Activated CD4-positive, alpha-beta T cell treated with anti-CD3 and anti-CD28 coated beads, Interleukin-2, Interleukin-4, amounts not matched to agents 100 ng/mL and 50 ng/mL, durations not matched to agents 16 hours and 8 hours (primary cell): ENCODE measurements around the gene NOD2.

Experiments
- DNase-seq: peaks from one replicate; pipeline ENCODE4 v3.0.0-alpha.2; 2020; ENCODE audit warnings: low spot score

The NOD2 gene

DNA sequence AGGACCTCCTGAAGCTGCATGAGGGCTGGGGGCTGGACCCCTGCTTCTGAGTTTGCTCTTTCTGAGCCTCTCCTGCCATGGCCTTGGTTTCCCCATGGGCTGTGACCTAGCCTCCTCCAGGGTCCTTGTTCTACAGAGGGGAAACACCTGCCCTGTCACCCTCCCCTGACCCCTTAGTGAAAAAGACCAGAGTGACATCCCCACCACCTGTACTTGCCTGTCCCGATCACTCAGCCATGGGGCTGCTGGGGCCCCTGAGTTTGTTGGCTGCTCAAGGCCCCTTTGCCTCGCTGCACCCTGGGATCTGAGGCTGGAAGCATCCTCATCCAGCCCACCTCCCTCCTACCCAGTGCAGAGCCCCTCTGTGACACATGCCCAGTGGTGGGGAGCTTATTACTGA is 800 bp downstream of the NOD2 start:
- DNase-seq: no peak

DNA sequence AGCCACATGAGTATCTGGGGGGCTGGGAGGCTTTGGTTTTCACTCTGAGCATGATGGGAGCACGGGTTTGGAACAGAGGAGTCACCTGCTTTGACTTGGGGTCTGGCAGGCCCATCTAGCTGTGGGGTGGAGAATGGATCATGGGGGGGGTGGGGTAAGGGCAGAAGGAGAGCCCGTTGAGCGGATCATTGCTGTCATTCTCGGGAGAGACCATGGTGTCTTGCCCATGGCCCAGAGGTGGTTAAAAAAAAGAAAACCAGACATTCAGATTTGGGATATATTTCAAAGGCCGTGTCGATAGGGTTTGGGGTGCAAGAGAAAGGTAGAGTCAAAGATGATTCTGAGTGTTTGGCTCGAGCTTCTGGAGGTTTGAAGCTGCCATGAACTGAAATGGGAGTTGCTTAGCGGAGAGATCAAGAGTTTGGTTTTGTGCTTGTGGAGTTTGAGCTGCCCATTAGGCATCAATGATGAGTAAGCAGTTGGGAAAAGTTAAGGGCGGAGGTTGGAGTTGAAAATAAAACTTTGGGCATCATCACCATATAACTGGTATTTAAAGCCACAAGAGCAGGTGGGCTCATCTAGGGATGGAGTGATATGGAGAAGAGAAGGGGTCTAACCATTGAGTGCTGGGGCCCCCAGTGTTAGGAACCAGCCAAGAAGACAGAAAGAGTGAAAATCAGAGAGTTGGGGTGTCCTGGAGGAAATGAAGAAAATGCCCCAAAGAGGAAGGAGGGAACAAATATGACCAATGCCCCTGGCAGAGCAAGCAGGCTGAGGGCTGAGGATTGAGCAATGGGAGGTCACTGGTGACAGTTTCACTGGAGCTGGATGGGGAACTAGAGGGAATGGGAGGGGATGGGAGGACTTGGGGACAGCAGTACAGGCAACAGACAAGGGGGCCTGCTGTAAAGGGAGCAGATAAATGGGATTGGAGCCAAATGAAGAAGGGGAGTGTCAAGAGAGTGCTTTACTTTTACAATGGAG is 1.9 kb downstream of the NOD2 start:
- no peak for DNase-seq

DNA sequence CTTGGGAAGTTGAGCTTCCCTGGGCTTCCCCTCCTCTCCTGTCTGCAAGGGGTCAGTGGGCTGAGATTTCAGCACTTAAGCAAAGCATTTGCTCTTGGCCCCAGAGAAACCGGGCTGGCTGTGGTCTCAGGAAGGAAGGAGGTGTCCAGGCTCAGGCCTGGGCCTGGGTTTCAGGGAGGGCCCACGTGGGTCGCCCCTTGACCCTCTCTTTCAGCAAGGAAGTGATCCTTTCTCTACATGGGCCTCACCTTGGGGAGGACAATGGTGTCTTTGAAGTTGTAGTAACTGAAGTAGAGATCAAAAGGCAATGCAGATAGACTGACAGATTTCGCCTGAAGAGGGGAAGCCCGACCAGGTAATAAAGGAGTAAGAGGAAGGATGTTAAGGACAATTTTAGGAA is 2.7 kb downstream of the NOD2 start:
- DNase-seq: no peak

DNA sequence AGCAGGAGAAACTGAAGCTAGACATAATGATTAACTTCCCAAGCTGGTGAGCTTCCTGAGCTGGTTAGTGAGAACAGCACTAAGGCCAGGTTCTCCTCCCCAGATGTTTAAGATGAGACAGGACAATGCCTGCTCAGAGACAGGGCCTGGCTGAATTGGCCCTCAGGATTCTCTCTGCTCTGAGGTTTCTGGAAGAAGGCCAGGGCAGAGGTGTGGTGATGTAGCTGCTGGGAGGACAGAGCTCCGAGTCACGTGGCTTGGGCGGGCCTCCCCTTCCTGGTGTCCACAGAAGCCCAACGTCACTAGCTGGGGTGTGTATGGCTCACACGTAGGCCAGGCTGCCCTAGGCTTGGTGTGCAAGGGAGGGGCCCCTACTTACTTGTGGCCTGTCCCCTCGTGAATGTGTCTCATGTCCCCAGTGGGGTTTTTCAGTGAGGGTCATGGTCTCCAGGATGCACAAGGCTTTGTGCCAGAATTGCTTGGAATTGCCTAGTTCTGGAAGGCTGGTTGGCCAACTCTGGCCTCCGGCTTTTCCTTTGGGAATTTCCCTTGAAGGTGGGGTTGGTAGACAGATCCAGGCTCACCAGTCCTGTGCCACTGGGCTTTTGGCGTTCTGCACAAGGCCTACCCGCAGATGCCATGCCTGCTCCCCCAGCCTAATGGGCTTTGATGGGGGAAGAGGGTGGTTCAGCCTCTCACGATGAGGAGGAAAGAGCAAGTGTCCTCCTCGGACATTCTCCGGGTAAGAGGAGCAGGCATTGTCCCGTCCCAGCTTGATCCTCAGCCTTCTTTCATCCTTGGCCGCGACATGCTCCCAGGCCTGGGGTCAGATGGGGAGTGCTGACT is 3.4 kb downstream of the NOD2 start:
- DNase-seq: peak; percentile 53

DNA sequence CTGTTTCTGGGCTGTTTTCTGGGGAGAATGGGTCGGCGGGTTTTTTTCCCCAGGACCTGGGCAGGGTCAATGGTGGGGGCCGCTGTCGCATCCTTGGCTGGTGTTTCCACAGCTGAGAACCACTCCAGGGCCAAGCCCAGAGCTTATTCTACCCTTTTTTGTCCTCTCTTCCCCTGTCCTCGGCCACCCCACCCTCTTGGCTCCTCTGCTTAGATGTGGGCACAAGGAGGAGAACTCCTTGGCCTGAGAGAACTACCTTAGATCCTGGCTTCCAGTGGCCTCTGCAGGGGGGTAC is 4.0 kb downstream of the NOD2 start:
- DNase-seq: no peak

DNA sequence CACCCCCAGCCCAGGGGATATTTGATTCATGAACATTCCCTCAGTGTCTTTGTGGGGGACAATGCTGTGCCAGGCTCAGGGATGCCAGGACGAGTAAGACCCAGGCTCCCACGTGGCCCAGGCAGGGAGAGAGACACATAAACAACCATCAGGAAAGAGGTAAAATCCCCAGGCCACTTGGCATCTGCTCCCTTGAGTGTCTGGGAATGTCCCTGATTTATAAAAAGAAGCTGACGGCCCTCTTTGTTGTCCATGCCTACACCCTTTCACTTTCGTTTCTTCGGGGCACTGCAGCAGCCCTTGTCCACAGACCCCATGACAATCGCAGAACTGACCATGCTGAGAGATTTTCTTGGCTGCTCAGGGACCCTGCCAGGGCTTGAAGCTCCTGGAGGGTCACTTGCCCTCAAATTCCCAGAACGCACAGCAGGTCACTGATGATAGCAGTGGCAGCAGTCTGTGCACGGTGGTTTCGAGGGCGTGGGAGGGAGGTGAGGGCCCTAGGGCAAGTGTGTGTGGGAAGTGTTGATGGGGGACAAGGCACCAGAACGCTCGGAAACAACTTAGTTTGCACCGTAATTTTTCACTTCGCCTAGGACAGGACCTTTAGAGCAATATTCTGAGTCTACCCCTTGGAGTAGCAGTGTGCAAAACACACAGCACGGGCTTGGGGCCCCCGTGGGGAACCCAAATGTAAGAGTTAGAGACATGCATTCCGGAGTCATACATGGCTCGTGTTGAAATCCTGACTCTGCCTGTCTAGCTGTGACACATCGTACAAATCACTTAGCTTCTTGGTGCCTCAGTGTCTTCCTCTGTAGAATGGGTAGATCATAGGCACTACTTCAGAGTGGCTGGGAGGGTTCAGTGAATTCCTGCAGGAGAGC is 4.7 kb downstream of the NOD2 start:
- peak; percentile 42 for DNase-seq

DNA sequence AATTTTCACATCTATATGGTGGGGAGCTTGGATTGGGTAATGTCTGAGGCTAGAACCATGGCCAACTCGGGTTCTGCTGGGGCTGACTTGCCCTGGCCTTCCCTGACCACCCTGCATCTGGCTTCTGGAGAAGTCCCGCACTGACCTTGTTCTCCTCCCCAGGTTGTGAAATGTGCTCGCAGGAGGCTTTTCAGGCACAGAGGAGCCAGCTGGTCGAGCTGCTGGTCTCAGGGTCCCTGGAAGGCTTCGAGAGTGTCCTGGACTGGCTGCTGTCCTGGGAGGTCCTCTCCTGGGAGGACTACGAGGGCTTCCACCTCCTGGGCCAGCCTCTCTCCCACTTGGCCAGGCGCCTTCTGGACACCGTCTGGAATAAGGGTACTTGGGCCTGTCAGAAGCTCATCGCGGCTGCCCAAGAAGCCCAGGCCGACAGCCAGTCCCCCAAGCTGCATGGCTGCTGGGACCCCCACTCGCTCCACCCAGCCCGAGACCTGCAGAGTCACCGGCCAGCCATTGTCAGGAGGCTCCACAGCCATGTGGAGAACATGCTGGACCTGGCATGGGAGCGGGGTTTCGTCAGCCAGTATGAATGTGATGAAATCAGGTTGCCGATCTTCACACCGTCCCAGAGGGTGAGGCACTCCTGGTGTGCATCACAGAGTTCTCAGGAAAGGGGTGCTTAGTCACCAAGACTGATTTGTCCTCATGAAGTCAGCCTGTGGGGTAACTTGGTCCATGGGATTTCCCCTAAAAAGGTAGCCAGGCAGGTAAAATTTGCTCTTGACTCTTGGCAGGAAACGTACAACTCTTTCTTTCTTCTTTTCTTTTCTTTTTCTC is 6.1 kb downstream of the NOD2 start:
- DNase-seq: peak; percentile 81

DNA sequence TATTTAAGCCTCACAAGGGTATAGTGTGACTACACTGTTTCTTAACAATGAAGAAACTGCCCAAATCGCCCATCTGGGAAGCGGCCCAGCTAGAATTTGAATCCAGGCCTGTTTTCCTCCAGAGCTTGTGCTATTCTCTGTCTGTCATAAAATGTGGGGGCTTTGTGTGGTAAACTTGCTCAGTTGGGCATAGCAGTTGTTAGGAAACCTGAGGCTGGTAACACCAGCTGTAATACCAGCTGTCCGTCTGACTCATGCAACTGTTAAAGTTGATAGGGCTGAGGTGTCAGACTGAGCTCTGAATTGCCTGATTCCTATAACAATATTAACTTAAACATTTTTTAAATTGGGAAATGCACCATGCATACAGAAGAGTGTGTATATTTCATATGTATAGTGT is 9.3 kb downstream of the NOD2 start:
- DNase-seq: no peak

DNA sequence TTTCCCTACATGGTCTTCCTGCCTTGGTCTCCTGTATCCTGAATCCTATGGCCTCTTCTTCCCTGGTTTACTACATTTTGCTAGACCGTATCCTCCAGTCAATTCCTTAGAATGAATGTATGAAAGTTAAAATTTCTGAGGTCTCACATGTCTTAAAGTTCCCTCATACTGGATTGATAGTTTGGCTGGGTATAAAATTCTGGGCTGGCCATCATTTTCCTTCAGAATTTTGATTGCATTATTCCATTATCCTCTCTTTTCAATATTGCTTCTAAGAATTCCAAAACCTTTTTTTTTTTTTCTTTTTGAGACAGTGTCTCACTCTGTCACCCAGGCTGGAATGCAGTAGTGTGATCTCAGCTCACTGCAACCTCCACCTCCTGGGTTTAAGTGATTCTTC is 10.8 kb downstream of the NOD2 start:
- no peak for DNase-seq

DNA sequence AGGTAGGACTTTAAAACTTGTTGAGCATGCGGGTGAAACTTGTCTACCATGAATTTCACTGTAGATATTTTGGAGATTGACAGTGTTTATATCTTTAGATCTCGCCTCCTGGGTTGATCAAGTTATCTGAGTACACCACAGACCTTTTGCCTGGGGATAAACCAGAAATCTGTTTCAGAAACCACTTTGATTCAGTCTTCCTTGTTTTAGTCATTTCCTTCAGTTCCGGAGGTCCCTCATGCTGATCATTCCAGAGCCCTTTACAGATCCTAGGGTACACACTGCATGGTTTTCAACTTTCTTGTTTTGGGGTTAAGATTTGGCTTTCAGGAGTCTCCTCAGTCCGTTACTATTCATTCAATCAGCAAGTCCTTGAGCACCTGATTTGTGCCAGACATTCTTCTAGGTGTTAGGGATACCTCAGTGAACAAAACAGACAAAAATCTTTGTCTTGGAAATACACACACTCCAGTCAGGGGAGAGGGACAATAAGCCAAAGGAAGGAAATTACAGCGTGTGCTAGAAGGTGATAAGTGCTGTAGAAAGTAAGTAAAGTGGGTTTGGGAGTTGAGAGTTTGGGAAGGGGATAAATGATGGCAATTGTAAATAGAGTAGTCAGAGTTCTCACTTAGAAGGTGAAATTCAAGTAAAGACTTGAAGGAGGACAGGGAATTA is 12.2 kb downstream of the NOD2 start:
- no peak for DNase-seq

DNA sequence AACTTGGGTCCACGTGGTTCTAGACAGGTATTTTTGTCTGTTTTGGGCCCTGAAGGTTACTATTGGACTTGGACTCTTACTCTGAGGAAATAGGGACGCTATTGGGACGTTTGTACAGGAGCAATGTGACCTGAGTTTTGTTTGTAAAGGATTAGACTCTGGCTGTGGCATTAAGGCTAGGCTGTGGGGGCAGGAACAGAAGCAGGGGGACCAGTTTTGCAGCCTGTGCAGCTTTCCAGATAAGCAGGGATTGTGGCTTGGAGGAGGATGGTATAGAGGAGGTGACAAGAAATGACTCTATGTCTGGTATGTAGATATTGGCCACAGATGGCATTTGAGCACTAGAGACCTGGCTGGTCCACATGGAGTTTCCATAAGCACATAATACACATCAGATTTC is 12.8 kb downstream of the NOD2 start:
- DNase-seq: no peak

DNA sequence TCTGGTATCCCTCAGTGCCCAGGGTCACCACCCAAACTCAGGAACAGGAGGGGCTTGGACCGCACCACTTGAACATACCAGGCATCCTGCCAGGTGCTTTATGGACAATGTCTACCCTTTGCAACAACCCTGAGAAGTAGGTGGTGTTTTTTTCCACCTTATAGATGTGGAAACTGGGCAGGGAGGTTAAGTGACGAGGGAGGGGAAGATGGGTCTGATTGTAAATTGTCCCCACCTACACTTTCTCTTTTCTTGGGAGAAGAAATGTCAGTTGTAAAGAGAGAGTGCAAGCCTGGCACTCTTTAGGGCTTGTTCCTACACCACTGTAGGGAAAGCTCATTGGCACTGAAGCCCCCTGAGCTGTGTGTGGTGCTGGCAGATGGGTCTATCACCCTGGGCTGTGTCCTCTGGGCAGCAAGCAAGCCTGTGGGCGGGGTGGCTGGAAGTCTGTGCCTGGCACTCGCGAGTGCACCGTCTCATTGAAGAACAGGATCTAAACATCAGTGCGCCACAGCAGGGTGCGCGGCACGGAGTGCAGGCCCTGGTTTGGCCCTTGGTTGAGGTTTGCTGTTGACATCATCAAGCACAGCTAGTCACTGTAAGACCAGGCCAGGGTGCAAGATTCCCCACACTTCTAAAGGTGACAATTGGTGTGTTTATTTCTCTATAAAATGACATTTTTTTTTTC is 15.1 kb downstream of the NOD2 start:
- DNase-seq: no peak

DNA sequence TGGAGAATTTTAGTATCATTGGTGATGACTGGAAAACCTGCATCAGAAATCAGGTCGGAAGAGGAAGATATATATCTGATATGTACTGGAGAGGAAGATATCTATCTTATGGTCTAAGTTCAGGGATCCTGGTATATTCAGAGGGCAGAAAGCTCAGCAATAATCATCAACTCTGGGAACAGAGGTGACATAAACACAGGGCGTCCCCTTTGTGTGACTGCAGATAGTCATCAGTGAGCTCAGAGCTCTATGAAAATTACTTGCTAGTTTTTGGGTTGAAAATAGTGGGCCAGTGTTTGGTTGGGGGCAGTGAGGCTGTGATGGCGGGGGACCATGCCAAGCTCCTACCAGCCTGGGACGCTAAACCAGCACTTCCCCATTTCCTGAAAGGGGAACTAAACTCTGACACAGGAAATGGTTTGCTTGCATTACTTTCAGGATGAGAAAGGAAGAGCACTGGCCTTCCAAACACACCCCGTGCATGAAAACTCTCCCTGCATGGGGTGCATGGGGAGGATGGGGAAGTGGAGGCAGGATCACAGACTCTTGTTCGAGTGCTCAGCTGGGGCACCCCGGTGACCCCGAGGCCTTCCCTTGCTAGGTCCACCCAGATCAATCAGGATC is 15.8 kb downstream of the NOD2 start:
- DNase-seq: no peak

DNA sequence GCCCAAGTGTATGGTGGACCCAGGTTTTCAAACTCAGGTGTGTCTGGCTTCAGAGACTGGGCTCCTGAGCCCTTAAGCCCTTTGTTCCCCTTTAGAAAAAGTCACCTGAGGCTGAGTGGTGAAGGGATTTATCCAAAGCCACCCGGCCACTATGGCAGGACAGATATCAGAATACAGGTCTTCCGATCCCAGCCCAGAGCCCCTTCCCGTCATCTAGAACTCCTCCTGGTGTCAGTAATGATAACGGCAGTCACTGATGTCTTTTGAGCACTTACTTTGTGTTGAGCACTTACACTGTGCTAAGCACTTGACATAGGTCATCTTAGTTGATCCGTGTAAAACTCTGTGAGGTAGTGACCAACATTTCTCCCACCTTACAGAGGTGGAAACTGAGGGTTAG is 16.6 kb downstream of the NOD2 start:
- DNase-seq: no peak

DNA sequence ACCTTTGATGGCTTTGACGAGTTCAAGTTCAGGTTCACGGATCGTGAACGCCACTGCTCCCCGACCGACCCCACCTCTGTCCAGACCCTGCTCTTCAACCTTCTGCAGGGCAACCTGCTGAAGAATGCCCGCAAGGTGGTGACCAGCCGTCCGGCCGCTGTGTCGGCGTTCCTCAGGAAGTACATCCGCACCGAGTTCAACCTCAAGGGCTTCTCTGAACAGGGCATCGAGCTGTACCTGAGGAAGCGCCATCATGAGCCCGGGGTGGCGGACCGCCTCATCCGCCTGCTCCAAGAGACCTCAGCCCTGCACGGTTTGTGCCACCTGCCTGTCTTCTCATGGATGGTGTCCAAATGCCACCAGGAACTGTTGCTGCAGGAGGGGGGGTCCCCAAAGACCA is 17.6 kb downstream of the NOD2 start:
- no peak for DNase-seq

DNA sequence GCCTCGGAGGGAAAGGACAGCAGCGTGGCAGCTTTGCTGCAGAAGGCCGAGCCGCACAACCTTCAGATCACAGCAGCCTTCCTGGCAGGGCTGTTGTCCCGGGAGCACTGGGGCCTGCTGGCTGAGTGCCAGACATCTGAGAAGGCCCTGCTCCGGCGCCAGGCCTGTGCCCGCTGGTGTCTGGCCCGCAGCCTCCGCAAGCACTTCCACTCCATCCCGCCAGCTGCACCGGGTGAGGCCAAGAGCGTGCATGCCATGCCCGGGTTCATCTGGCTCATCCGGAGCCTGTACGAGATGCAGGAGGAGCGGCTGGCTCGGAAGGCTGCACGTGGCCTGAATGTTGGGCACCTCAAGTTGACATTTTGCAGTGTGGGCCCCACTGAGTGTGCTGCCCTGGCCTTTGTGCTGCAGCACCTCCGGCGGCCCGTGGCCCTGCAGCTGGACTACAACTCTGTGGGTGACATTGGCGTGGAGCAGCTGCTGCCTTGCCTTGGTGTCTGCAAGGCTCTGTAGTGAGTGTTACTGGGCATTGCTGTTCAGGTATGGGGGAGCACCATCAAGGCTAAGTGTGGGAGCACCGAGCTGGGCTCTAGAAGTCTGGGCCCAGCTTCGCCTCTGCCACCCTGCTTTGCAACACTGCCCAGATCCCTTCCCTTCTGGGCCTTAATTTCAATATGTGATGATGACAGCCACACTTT is 18.6 kb downstream of the NOD2 start:
- DNase-seq: no peak

DNA sequence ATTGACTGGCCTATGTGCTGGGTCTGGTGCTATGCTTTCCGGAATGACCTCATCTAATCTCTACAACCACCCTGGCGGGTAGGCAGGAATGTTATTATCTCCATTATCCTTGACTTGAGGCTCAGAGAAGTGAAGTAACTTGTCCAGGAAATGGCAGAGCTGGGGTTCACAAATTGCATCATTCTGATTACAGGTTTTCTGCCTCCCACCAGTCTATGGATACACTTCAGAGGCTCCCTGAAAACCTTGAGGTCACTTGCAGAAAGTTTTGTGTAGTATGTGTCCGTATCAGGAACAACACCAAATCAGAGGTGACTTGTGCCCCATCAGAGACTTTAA is 19.1 kb downstream of the NOD2 start:
- no peak for DNase-seq

DNA sequence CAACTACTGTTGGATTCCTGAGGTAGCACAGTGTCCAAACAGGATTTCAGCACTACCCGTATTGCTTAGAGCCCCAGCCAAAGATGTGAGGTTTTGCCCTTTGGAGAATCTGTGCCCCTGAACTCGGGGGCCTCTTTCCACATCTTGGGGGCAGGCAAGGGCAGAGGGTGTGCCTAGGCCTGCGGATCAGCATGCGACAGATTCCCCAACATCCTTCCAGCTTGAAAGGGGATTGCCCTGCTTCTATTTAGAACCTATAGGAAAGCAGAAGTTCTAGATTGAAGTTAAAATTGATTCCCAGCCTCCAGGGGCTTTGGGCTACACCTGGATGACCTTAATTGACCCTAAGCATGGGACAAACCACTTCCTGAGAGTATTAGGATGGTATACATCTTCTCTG is 19.6 kb downstream of the NOD2 start:
- DNase-seq: no peak

DNA sequence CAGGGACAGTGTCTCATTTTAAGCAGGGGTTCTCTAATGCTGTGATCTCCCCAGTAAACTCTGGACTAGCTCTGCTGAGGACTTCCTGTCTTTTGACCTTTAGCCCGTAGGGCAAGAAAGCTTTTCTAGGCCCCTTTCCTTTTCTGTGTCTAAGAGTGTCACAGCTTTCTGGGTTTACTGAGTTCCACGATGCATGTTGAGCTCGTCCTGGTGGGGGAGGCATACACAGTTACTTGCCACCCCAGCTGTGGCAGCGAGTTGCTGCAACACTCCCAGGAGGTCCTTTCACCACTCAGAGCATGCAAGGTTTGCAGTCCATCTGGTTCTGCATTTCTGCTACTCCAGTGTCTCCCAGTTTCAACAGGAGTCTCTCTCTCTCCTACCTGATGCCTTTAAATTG is 23.7 kb downstream of the NOD2 start:
- no peak for DNase-seq
